HG03439 (cell line): ENCODE data around the gene SLIT1.

Source experiments
- ATAC-seq: cut with Tn5 transposase; IDR thresholded peaks from one replicate; pipeline ENCODE4 v1.9.1; 2021; ENCODE audit warnings: mild to moderate bottlenecking, moderate library complexity; ENCODE audit not compliant: unreplicated experiment

The SLIT1 gene

GRCh38 chr10:97140902-97141745 lies 44.6 kb downstream of the SLIT1 start:
- ATAC-seq, result no peak

GRCh38 chr10:97140049-97140846 lies 45.5 kb downstream of the SLIT1 start:
- no peak for ATAC-seq

- ATAC-seq, result no peak
Observed at GRCh38 chr10:97139651-97140048, 46.1 kb downstream of the SLIT1 start.

GRCh38 chr10:97138846-97139245 lies 46.9 kb downstream of the SLIT1 start:
- no peak for ATAC-seq

- no peak for ATAC-seq
Observed at GRCh38 chr10:97138174-97138573, 47.6 kb downstream of the SLIT1 start.

- no peak for ATAC-seq
Observed at GRCh38 chr10:97136756-97137155, 49.0 kb downstream of the SLIT1 start.

GRCh38 chr10:97135464-97135863 lies 50.3 kb downstream of the SLIT1 start:
- no peak for ATAC-seq

GRCh38 chr10:97134983-97135382 lies 50.8 kb downstream of the SLIT1 start:
- ATAC-seq, result no peak

- no peak for ATAC-seq
Observed at GRCh38 chr10:97134110-97134509, 51.6 kb downstream of the SLIT1 start.

- no peak for ATAC-seq
Observed at GRCh38 chr10:97132273-97132672, 53.5 kb downstream of the SLIT1 start.

GRCh38 chr10:97131666-97132065 lies 54.1 kb downstream of the SLIT1 start:
- no peak for ATAC-seq

GRCh38 chr10:97131181-97131628 lies 54.6 kb downstream of the SLIT1 start:
- no peak for ATAC-seq

GRCh38 chr10:97129666-97130065 lies 56.1 kb downstream of the SLIT1 start:
- ATAC-seq, result no peak

- no peak for ATAC-seq
Observed at GRCh38 chr10:97128516-97129154, 57.1 kb downstream of the SLIT1 start.

- ATAC-seq, result no peak
Observed at GRCh38 chr10:97128039-97128492, 57.7 kb downstream of the SLIT1 start.

- ATAC-seq, result no peak
Observed at GRCh38 chr10:97127509-97127908, 58.2 kb downstream of the SLIT1 start.

GRCh38 chr10:97124211-97124610 lies 61.5 kb downstream of the SLIT1 start:
- ATAC-seq, result no peak

- ATAC-seq, result no peak
Observed at GRCh38 chr10:97123765-97124164, 62.0 kb downstream of the SLIT1 start.

GRCh38 chr10:97121041-97121440 lies 64.7 kb downstream of the SLIT1 start:
- no peak for ATAC-seq

GRCh38 chr10:97120370-97120769 lies 65.4 kb downstream of the SLIT1 start:
- ATAC-seq, result no peak

- ATAC-seq, result no peak
Observed at GRCh38 chr10:97119058-97119745, 66.6 kb downstream of the SLIT1 start.
